ENCODE results near the gene MYL7. TPM values are rescaled to one million over a fixed set of nuclear protein-coding genes. Genes with fewer than 3 reads are reported as not detected.
"Not testable (repeated sequence)": the region's sequence is repeated elsewhere in the genome, so short reads cannot be mapped to it uniquely, and the experiment has no call there.

Gene MYL7
- total RNA-seq, 1 donor = not detected

GRCh38 chr7:44180631-44181030 is 39.5 kb upstream of the MYL7 start:
- H4K20me1 ChIP-seq (ENCODE audit: insufficient read depth, low read length) = no peaks in the 10 kb centered on the region
- TF ChIP-seq, protein P1, sequence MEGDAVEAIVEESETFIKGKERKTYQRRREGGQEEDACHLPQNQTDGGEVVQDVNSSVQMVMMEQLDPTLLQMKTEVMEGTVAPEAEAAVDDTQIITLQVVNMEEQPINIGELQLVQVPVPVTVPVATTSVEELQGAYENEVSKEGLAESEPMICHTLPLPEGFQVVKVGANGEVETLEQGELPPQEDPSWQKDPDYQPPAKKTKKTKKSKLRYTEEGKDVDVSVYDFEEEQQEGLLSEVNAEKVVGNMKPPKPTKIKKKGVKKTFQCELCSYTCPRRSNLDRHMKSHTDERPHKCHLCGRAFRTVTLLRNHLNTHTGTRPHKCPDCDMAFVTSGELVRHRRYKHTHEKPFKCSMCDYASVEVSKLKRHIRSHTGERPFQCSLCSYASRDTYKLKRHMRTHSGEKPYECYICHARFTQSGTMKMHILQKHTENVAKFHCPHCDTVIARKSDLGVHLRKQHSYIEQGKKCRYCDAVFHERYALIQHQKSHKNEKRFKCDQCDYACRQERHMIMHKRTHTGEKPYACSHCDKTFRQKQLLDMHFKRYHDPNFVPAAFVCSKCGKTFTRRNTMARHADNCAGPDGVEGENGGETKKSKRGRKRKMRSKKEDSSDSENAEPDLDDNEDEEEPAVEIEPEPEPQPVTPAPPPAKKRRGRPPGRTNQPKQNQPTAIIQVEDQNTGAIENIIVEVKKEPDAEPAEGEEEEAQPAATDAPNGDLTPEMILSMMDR (IDR thresholded peaks at IDR 0.05; ENCODE audit: extremely low read depth, low read depth, low read length) = no peak
- peaks cover 8% of the 10 kb centered on the region for H3K9me3 ChIP-seq (ENCODE audit: low read depth, low read length)
- H3K4me2 ChIP-seq (ENCODE audit: insufficient read depth, low read length) = no peak overlapping the region
- H2AFZ ChIP-seq (ENCODE audit: low read length) = no peak overlapping the region
- no peak for DNase-seq (ENCODE audit: insufficient read length, low spot score, missing footprints)
- H3K4me3 ChIP-seq (ENCODE audit: insufficient read depth, low read length) = no peak overlapping the region
- H3K27ac ChIP-seq (ENCODE audit: low read depth, low read length) = no peak overlapping the region
- no peaks in the 10 kb centered on the region for H3K79me2 ChIP-seq (ENCODE audit: insufficient read depth, low read length)
- H3K27me3 ChIP-seq (ENCODE audit: insufficient read depth, low read length) = peaks cover 26% of the 10 kb centered on the region
- H3K4me1 ChIP-seq (ENCODE audit: insufficient read depth, low read length) = peaks cover 19% of the 10 kb centered on the region
- H3K36me3 ChIP-seq (ENCODE audit: insufficient read depth, low read length) = no peaks in the 10 kb centered on the region

GRCh38 chr7:44177570-44178131 is 36.5 kb upstream of the MYL7 start:
- TF ChIP-seq, protein P1 (IDR thresholded peaks at IDR 0.05; ENCODE audit: extremely low read depth, low read depth, low read length) = no peak
- H3K27ac ChIP-seq (ENCODE audit: low read depth, low read length) = no peak overlapping the region
- H3K9me3 ChIP-seq (ENCODE audit: low read depth, low read length) = peaks cover 5% of the 10 kb centered on the region
- H4K20me1 ChIP-seq (ENCODE audit: insufficient read depth, low read length) = no peaks in the 10 kb centered on the region
- H3K27me3 ChIP-seq (ENCODE audit: insufficient read depth, low read length) = peaks cover 28% of the 10 kb centered on the region
- H3K36me3 ChIP-seq (ENCODE audit: insufficient read depth, low read length) = no peaks in the 10 kb centered on the region
- peak overlapping the region; percentile 12 for H3K4me2 ChIP-seq (ENCODE audit: insufficient read depth, low read length)
- no peaks in the 10 kb centered on the region for H3K79me2 ChIP-seq (ENCODE audit: insufficient read depth, low read length)
- no peak overlapping the region for H2AFZ ChIP-seq (ENCODE audit: low read length)
- no peak overlapping the region for H3K4me3 ChIP-seq (ENCODE audit: insufficient read depth, low read length)
- no peak for DNase-seq (ENCODE audit: insufficient read length, low spot score, missing footprints)
- peaks cover 7% of the 10 kb centered on the region for H3K4me1 ChIP-seq (ENCODE audit: insufficient read depth, low read length)

GRCh38 chr7:44176486-44176885 is 35.4 kb upstream of the MYL7 start:
- Histone ChIP-seq H3K4me2 (ENCODE audit: insufficient read depth, low read length) (no peak overlapping the region), H3K9me3 (ENCODE audit: low read depth, low read length) (no peaks in the 10 kb centered on the region), H3K27me3 (ENCODE audit: insufficient read depth, low read length) (peaks cover 17% of the 10 kb centered on the region), H3K36me3 (ENCODE audit: insufficient read depth, low read length) (no peaks in the 10 kb centered on the region), H3K79me2 (ENCODE audit: insufficient read depth, low read length) (no peaks in the 10 kb centered on the region), H3K4me1 (ENCODE audit: insufficient read depth, low read length) (peaks cover 7% of the 10 kb centered on the region), H3K4me3 (ENCODE audit: insufficient read depth, low read length) (no peak overlapping the region), H2AFZ (ENCODE audit: low read length) (no peak overlapping the region), H4K20me1 (ENCODE audit: insufficient read depth, low read length) (no peaks in the 10 kb centered on the region), H3K27ac (ENCODE audit: low read depth, low read length) (no peak overlapping the region)
- TF ChIP-seq, protein P1 (IDR thresholded peaks at IDR 0.05; ENCODE audit: extremely low read depth, low read depth, low read length) = no peak
- no peak for DNase-seq (ENCODE audit: insufficient read length, low spot score, missing footprints)

- H3K4me1 ChIP-seq (ENCODE audit: insufficient read depth, low read length) = peaks cover 7% of the 10 kb centered on the region
- H3K27me3 ChIP-seq (ENCODE audit: insufficient read depth, low read length) = peaks cover 13% of the 10 kb centered on the region
- no peak overlapping the region for H3K27ac ChIP-seq (ENCODE audit: low read depth, low read length)
- DNase-seq (ENCODE audit: insufficient read length, low spot score, missing footprints) = no peak
- H3K79me2 ChIP-seq (ENCODE audit: insufficient read depth, low read length) = no peaks in the 10 kb centered on the region
- no peak overlapping the region for H3K4me2 ChIP-seq (ENCODE audit: insufficient read depth, low read length)
- no peak overlapping the region for H3K4me3 ChIP-seq (ENCODE audit: insufficient read depth, low read length)
- TF ChIP-seq, protein P1 (IDR thresholded peaks at IDR 0.05; ENCODE audit: extremely low read depth, low read depth, low read length) = no peak
- no peak overlapping the region for H2AFZ ChIP-seq (ENCODE audit: low read length)
- H4K20me1 ChIP-seq (ENCODE audit: insufficient read depth, low read length) = no peaks in the 10 kb centered on the region
- H3K9me3 ChIP-seq (ENCODE audit: low read depth, low read length) = no peaks in the 10 kb centered on the region
- H3K36me3 ChIP-seq (ENCODE audit: insufficient read depth, low read length) = no peaks in the 10 kb centered on the region
Observed at GRCh38 chr7:44175730-44176129, 34.6 kb upstream of the MYL7 start.

GRCh38 chr7:44174694-44174948 is 33.5 kb upstream of the MYL7 start:
- not testable (repeated sequence) for DNase-seq (ENCODE audit: insufficient read length, low spot score, missing footprints); H3K36me3 ChIP-seq (ENCODE audit: insufficient read depth, low read length); H2AFZ ChIP-seq (ENCODE audit: low read length); H4K20me1 ChIP-seq (ENCODE audit: insufficient read depth, low read length); H3K9me3 ChIP-seq (ENCODE audit: low read depth, low read length); H3K4me3 ChIP-seq (ENCODE audit: insufficient read depth, low read length); H3K4me2 ChIP-seq (ENCODE audit: insufficient read depth, low read length); H3K79me2 ChIP-seq (ENCODE audit: insufficient read depth, low read length); H3K27ac ChIP-seq (ENCODE audit: low read depth, low read length); H3K4me1 ChIP-seq (ENCODE audit: insufficient read depth, low read length)
- peaks cover 13% of the 10 kb centered on the region for H3K27me3 ChIP-seq (ENCODE audit: insufficient read depth, low read length)

All from osteoblast (primary cell).